ENCODE data around the gene SOHLH1.
"Not testable (repeated sequence)": the region's sequence is repeated elsewhere in the genome, so short reads cannot be mapped to it uniquely, and the experiment has no call there.

The SOHLH1 gene

GRCh38 chr9:135671591-135672041, 27.7 kb downstream of the SOHLH1 start:
- peak; percentile 16 for DNase-seq (ENCODE audit: insufficient read length, low spot score)
- no peak for TF ChIP-seq CTCF (IDR thresholded peaks at IDR 0.05; ENCODE audit: insufficient read depth, missing control alignments)
- FAIRE-seq, result no peak

GRCh38 chr9:135670721-135671590, 28.3 kb downstream of the SOHLH1 start:
- no peak for TF ChIP-seq CTCF (IDR thresholded peaks at IDR 0.05; ENCODE audit: insufficient read depth, missing control alignments)
- FAIRE-seq (no peak), DNase-seq (ENCODE audit: insufficient read length, low spot score) (no peak)

DNA sequence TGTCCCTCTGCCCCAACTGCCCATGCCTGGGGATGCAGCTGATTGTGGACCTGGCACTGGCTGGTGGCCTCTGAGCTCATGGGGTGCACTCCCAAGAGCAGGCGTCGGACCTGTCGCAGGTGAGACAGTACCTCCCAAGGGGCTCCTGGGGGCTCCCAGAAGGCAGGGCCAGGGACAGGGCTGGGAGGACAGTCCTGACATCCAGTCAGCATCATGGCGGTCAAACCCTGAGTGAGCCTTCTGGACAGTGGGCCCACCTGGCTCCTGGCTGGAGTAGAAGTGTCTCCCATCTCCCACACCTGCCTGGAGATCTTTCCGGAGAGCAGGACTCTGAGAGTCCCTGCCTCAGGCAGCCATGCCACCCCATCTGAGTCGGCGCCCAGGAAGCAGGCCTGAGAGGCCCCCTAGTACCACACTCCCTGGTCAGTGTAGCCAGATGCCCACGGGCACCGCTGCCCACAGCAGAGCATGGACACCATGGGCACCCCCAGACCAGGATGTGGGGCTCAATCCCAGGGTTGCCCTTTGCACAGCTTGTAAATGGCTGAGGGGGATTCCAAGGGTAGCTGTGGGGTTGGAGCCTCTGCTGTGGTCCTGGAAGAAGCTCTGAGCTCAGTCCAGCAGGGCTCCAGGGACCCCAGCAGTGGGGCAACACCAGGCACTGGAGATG, 29.5 kb downstream of the SOHLH1 start:
- no peak for TF ChIP-seq CTCF (IDR thresholded peaks at IDR 0.05; ENCODE audit: insufficient read depth, missing control alignments)
- FAIRE-seq (no peak), DNase-seq (ENCODE audit: insufficient read length, low spot score) (no peak)

- FAIRE-seq; DNase-seq (ENCODE audit: insufficient read length, low spot score): not testable (repeated sequence)
These were observed 30.3 kb downstream of the SOHLH1 start for GRCh38 chr9:135669018-135669417.

GRCh38 chr9:135667463-135668001, 31.7 kb downstream of the SOHLH1 start:
- FAIRE-seq, result no peak
- no peak for DNase-seq (ENCODE audit: insufficient read length, low spot score)
- TF ChIP-seq CTCF (IDR thresholded peaks at IDR 0.05; ENCODE audit: insufficient read depth, missing control alignments), result no peak

DNA sequence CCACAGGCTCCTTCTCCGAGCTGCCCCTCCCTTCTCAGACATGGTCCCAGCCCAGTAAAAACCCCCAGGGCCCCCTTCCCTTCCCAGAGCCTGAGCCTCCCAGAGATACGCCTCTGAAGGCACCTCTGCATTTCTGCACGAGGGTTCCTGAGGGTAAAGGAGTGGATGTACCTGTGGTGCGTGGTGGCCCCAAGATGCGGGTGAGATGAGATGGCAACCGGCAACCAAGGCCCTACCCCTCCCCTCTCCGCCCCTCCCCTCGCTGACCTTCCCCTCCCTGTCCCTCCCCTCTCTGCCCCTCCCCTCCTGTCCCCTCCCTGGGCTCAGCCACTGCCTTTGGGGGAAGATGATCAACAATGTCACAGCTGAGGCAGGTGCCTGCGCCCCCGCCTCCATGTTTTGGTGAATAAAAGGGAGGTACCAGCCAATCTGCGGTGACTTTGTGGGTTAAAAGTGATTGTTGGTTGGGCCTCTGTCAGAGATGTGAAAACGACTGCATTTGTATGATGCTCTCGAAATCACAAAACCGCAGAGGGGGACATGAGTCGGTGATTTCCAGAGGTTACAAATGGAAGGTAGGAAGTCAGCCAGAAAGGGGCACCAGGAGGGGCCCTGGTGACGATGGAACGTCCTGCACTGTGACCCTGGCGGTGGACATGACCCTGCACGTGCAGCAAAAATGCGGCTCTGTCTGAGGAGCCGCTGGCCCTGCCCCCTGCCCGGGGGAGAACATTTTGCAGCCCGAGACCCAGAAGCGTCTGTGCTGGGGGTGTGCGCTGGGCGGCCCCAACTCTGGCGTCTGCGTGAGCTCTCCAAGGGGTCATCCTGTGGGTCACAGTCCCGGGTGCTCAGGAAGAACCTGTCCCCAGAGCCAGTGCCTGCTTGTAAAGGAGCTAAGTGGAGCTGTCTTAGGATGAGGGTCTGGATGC, 32.5 kb downstream of the SOHLH1 start:
- TF ChIP-seq CTCF (IDR thresholded peaks at IDR 0.05; ENCODE audit: insufficient read depth, missing control alignments), result no peak
- no peak for DNase-seq (ENCODE audit: insufficient read length, low spot score)
- FAIRE-seq, result no peak

DNA sequence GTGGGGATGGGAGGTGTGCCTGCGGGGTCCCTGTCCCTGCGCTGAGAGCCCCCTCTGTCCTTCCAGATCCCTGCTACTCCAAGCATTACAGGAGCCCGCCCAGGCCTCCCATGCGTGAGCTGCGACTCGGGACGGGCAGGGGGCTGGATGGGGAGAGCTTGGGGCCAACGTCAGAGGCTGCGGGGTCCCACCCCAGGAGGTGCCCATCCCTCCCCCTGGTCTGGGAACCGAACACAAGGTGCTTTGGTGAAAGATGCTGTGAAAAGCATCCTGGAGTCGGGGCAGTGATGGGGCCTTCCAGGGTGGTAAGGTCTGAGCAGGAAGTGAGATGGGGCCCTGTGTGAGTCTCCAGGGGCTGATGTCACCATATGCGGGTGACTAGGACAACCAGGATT, 33.5 kb downstream of the SOHLH1 start:
- FAIRE-seq (no peak), DNase-seq (ENCODE audit: insufficient read length, low spot score) (no peak)
- TF ChIP-seq CTCF (IDR thresholded peaks at IDR 0.05; ENCODE audit: insufficient read depth, missing control alignments), result no peak
